ENCODE data around the gene PPP2R3A. TPM values are rescaled to one million over a fixed set of nuclear protein-coding genes. Genes with fewer than 3 reads are reported as not detected.
A peak's percentile ranks its signal among the peaks of the same experiment; 100 is the strongest.

Gene PPP2R3A
- total and polyA plus RNA-seq, 9 of the 15 experiments (the other 6 are each of a cell fraction or from before 2014, with no cell fraction given) = 0.10 to 0.50 (median 0.24) TPM

- TF ChIP-seq MCM7 (IDR thresholded peaks at IDR 0.05) = no peak
- peak; percentile 62; the same call in 1 of the 2 replicates for TF ChIP-seq CEBPB (tag; IDR thresholded peaks at IDR 0.05)
- no peak for TF ChIP-seq TBP (optimal IDR thresholded peaks at IDR 0.05; ENCODE audit: low read depth, low read length)
- no peak for TF ChIP-seq GABPB1 (CRISPR knock-in tag; IDR thresholded peaks at IDR 0.05)
- no peak for TF ChIP-seq HDAC2 (IDR thresholded peaks at IDR 0.05)
- no peak for TF ChIP-seq BRD4 (IDR thresholded peaks at IDR 0.05)
- peak; percentile 66 to 90 (median 75) for TF ChIP-seq CTCF (IDR thresholded peaks at IDR 0.05 in 2 of 3, conservative IDR thresholded peaks at IDR 0.05 in 1 of 3; ENCODE audit: insufficient read depth in 2 of 3, low read depth in 1 of 3, low read length in 3 of 3)
- TF ChIP-seq ZNF445 (CRISPR knock-in tag; IDR thresholded peaks at IDR 0.05; ENCODE audit: low read depth) = no peak
- TF ChIP-seq JUND (IDR thresholded peaks at IDR 0.05; ENCODE audit: borderline replicate concordance, low read depth, low read length) = peak; percentile 40; the same call in 1 of the 2 replicates
- TF ChIP-seq JUND (tag; IDR thresholded peaks at IDR 0.05; ENCODE audit: borderline replicate concordance, low read depth, low read length) = no peak
- no peak for TF ChIP-seq ZNF77 (CRISPR knock-in tag; IDR thresholded peaks at IDR 0.05)
- no peak for TF ChIP-seq VEZF1 (CRISPR knock-in tag; IDR thresholded peaks at IDR 0.05)
- TF ChIP-seq XRCC4 (IDR thresholded peaks at IDR 0.05; ENCODE audit: extremely low read depth, insufficient read depth, insufficient read length) = no peak
- no peak for TF ChIP-seq TAF15 (IDR thresholded peaks at IDR 0.05; ENCODE audit: low read depth, low read length)
- peak; percentile 64; the same call in 1 of the 2 replicates for TF ChIP-seq REST (IDR thresholded peaks at IDR 0.05; ENCODE audit: borderline replicate concordance)
- no peak for TF ChIP-seq REST (CRISPR knock-in tag; IDR thresholded peaks at IDR 0.05; ENCODE audit: low read depth)
- peak; percentile 98 for TF ChIP-seq MAFK (IDR thresholded peaks at IDR 0.05; ENCODE audit: low read length)
- no peak for TF ChIP-seq ZNF511 (CRISPR knock-in tag; IDR thresholded peaks at IDR 0.05)
Observed at GRCh38 chr3:136075218-136075808, 109.8 kb downstream of the PPP2R3A start (continued).

All from K562 (cell line).